Left lung (tissue), 10 donors: ENCODE results near the gene OTUD3. TPM values are rescaled to one million over a fixed set of nuclear protein-coding genes. Genes with fewer than 3 reads are reported as not detected.

Experiments
- ATAC-seq: fragments of 200-7000 bp; cut with Tn5 transposase; one replicate; pipeline ENCODE4 v1.9.1; 2020; ENCODE audit warnings: moderate library complexity
- DNase-seq, 4 donors: peaks; one replicate each; pipeline ENCODE4 v3.0.0-alpha.2; 2013 to 2020
- H3K27ac ChIP-seq, 2 donors: fragments of 200-600 bp; sonication (generic) in 1 of 2; one replicate each; pipeline versions ENCODE4 v1.5.0 to v1.8.0; 2020 to 2021
- H3K27me3 ChIP-seq, 2 donors: fragments of 200-600 bp; sonication (generic) in 1 of 2; one replicate each; pipeline versions ENCODE4 v1.5.0 to v1.8.0; 2020 to 2021
- H3K36me3 ChIP-seq, 2 donors: fragments of 200-600 bp; sonication (generic) in 1 of 2; one replicate each; pipeline versions ENCODE4 v1.5.0 to v1.8.0; 2020 to 2021
- H3K4me1 ChIP-seq, 2 donors: fragments of 200-600 bp; one replicate each; pipeline ENCODE4 v1.8.0; 2021
- H3K4me3 ChIP-seq, 2 donors: fragments of 200-600 bp; sonication (generic) in 1 of 2; one replicate each; pipeline versions ENCODE4 v1.5.0 to v1.8.0; 2020 to 2021; ENCODE audit warnings: mild to moderate bottlenecking in 1 of 2
- H3K9me3 ChIP-seq, 2 donors: fragments of 200-600 bp; sonication (generic) in 1 of 2; one replicate each; pipeline versions ENCODE4 v1.5.0 to v1.8.0; 2020 to 2021
- intact Hi-C, 2 donors: fragments of 100-400 bp; cut with DNase I; formaldehyde crosslinking; loops; one replicate each; pipeline versions ENCODE4 v1.11.2 to v1.14.2; 2022
- polyA plus RNA-seq, 6 donors: library from polyadenylated mRNA; unstranded; fragments of 120-200 nt; gene quantifications; one replicate each; pipeline ENCODE4 v1.2.1, GENCODE V29; 2013; ENCODE audit not compliant: insufficient read length in 6 of 6
- total RNA-seq, 2 donors: library from RNA; stranded (reverse); fragmentation: NEBNext Ultra II Directional; extraction: Animal tissue kit (Norgen Biotek cat#: 25700); gene quantifications; one replicate each; pipeline ENCODE4 v1.2.1, GENCODE V29; 2021
- TF ChIP-seq, protein P1 (sequence below), 2 donors: fragments of 200-600 bp; sonication (generic) in 1 of 2; IDR thresholded peaks; one replicate each; pipeline versions ENCODE4 v1.5.0 to v1.8.0; 2021; ENCODE audit warnings: antibody characterized with exemption in 2 of 2
- donor health status: DM: no; HTN: yes; CAD: no.
- donor health status: DM: no; HTN: no; CAD: no.

The OTUD3 gene
- total and polyA plus RNA-seq, 8 donors = 9.8 to 52.2 (median 29.0) TPM

DNA sequence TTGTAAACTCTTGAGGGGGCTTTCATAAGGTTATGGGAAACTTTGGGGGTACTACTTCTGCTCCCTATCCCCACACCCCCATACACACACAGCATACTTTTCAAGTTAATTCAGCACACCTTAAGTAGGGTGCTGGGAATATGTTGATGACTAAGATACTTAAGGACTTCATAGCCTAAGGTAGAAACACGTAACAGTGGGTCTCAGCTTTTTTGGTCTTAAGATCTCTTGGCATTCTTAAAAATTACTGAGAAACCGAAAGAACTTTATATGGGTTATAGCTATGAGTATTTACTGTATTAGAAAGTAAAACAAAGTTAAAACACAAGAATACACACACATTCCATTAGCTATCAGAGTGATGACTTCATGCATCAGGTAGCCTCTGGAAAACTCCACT is 2.1 kb downstream of the OTUD3 start:
- DNase-seq = no peak
- no peaks in the 10 kb centered on the region for H3K36me3 ChIP-seq
- peaks cover 16 to 31% of the 10 kb centered on the region in 2 donors for H3K4me1 ChIP-seq
- peak overlapping the region in 1 of 2 donors; percentile 89 for H3K4me3 ChIP-seq
- TF ChIP-seq, protein P1, sequence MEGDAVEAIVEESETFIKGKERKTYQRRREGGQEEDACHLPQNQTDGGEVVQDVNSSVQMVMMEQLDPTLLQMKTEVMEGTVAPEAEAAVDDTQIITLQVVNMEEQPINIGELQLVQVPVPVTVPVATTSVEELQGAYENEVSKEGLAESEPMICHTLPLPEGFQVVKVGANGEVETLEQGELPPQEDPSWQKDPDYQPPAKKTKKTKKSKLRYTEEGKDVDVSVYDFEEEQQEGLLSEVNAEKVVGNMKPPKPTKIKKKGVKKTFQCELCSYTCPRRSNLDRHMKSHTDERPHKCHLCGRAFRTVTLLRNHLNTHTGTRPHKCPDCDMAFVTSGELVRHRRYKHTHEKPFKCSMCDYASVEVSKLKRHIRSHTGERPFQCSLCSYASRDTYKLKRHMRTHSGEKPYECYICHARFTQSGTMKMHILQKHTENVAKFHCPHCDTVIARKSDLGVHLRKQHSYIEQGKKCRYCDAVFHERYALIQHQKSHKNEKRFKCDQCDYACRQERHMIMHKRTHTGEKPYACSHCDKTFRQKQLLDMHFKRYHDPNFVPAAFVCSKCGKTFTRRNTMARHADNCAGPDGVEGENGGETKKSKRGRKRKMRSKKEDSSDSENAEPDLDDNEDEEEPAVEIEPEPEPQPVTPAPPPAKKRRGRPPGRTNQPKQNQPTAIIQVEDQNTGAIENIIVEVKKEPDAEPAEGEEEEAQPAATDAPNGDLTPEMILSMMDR (IDR thresholded peaks at IDR 0.05) = no peak
- H3K9me3 ChIP-seq = no peaks in the 10 kb centered on the region
- peak overlapping the region in 1 of 2 donors; percentile 50 for H3K27ac ChIP-seq
- intact Hi-C loops = no loop called here
- ATAC-seq = peak; percentile 45
- no peaks in the 10 kb centered on the region for H3K27me3 ChIP-seq

DNA sequence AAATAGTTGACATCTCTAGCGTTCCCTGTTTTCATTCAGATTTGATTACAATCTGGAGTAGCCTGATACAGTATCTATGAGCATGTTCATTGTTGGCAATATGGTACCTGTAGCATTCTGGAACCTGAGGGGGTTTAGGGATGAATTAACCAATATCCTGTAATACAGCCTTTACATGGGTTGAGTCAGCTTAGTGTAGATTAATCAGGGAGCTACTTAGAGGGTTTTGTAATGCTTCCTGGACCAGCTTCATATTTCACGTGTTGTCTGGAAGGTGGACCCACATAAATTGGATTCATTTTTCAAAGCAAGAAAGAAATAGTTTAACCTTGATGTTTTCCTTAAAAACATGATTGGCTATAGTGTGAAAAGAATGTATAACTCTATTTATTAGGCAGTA is 3.6 kb downstream of the OTUD3 start:
- ATAC-seq (no peak), DNase-seq (no peak)
- intact Hi-C loops = no loop called here
- H3K9me3 ChIP-seq = no peaks in the 10 kb centered on the region
- peaks cover 0 to under 1% of the 10 kb centered on the region in 2 donors for H3K36me3 ChIP-seq
- no peak overlapping the region for H3K4me3 ChIP-seq
- no peak overlapping the region for H3K27ac ChIP-seq
- no peaks in the 10 kb centered on the region for H3K27me3 ChIP-seq
- H3K4me1 ChIP-seq = peaks cover 16 to 33% of the 10 kb centered on the region in 2 donors
- TF ChIP-seq, protein P1 (IDR thresholded peaks at IDR 0.05) = no peak

DNA sequence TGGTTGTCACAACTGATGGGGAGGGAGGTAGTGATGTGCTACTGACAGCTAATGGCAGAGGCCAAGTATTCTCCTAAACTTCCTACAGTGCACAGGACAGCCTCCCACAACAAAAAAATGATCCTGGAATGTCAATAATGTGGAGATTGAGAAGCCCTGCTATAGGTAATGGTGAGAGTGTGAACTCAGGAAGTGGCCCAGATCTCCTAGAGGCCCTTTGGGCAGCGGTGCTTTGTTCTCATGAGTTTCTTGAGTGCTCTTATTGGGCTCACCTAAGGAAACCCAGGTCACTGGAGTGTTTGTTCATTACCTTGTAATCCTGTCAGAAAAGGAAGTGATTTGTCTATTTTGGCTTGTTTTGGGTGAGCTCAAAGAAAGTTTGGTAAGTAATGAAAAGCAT is 5.9 kb downstream of the OTUD3 start:
- Histone ChIP-seq H3K9me3 (no peaks in the 10 kb centered on the region), H3K4me3 (no peak overlapping the region), H3K27ac (no peak overlapping the region), H3K27me3 (no peaks in the 10 kb centered on the region), H3K36me3 (peaks cover 0 to 23% of the 10 kb centered on the region in 2 donors), H3K4me1 (peaks cover 13 to 27% of the 10 kb centered on the region in 2 donors)
- TF ChIP-seq, protein P1 (IDR thresholded peaks at IDR 0.05) = no peak
- peak in 1 of 4 donors; percentile 24 for DNase-seq
- peak; percentile 78 for ATAC-seq
- intact Hi-C loops = no loop called here

DNA sequence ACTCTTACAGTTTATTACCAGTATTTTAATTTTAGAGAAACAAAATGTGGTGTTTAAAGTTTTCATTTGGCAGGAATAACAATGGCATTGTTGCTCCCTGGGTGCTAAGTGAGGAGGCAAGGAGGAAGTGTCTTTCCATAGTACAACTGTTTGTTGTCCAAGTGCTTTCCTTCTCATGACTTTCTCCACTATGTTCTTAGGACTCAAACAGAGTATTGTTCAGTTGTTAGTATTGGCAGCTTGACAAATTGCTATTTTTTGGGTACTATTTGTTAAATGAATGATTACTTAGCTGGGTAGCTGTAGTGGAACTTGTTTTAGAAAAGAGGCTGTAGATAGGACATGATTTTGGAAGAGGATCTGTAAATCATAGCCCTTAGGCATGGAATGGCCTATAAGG is 7.5 kb downstream of the OTUD3 start:
- Histone ChIP-seq H3K36me3 (peaks cover 0 to 37% of the 10 kb centered on the region in 2 donors), H3K4me3 (no peak overlapping the region), H3K4me1 (peaks cover 7 to 16% of the 10 kb centered on the region in 2 donors), H3K27me3 (no peaks in the 10 kb centered on the region), H3K9me3 (no peaks in the 10 kb centered on the region), H3K27ac (no peak overlapping the region)
- TF ChIP-seq, protein P1 (IDR thresholded peaks at IDR 0.05) = no peak
- intact Hi-C loops = no loop called here
- DNase-seq (no peak), ATAC-seq (no peak)

DNA sequence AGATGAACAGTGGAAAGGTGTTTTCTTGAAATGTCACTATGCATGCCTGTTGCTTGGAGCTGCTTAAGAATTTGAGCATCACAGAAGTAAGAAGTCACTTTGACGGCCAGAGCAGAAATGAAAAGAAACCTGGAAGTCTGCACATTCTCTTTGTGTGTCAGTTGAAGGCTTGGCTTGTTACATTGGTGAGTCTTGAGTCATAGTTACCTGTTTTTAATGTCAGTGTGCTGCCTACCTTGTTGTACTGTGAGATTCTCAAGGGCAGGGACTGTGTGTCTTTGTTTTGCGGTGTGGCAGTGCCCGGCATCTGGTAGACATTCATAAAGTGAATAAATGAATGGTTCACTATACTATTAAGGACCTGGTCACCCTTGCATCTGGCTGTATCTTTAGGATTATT is 9.9 kb downstream of the OTUD3 start:
- Histone ChIP-seq H3K9me3 (no peaks in the 10 kb centered on the region), H3K4me1 (peaks cover 0 to 7% of the 10 kb centered on the region in 2 donors), H3K36me3 (peaks cover 0 to 61% of the 10 kb centered on the region in 2 donors), H3K27me3 (no peaks in the 10 kb centered on the region), H3K27ac (no peak overlapping the region), H3K4me3 (no peak overlapping the region)
- TF ChIP-seq, protein P1 (IDR thresholded peaks at IDR 0.05) = no peak
- no peak for DNase-seq
- ATAC-seq = no peak
- intact Hi-C loops = no loop called here
